H1 (cell line): ENCODE data around the gene HK1. TPM values are rescaled to one million over a fixed set of nuclear protein-coding genes. Genes with fewer than 3 reads are reported as not detected.

Experiments
- CTCF ChIA-PET: fragments of 300-600 bp; sonication (Branson Sonifier 250); formaldehyde crosslinking; loops from one replicate; lab custom pipeline; 2021; ENCODE audit not compliant: partially characterized antibody; lab: Charles Lee
- POLR2A ChIA-PET: fragments of 300-600 bp; sonication (Branson Sonifier 250); formaldehyde crosslinking; loops from one replicate; lab custom pipeline; 2021; ENCODE audit warnings: inconsistent platforms; ENCODE audit not compliant: partially characterized antibody; lab: Charles Lee
- DNase-seq, 2 experiments: peaks; one replicate each; pipeline versions ENCODE4 v3.0.0 to v3.0.0-alpha.2; 2010 to 2022; ENCODE audit warnings: low spot score in 2 of 2, low read depth in 1 of 2, mixed read lengths in 1 of 2
- FAIRE-seq: peaks from 2 replicates; lab custom pipeline; 2011; peaks lifted over from hg19 to GRCh38; lab: Jason Lieb, UNC
- H2AFZ ChIP-seq: 2 replicates; pipeline ENCODE4 v1.8.1; 2012; ENCODE audit warnings: low read length, inconsistent platforms
- H2AK5ac ChIP-seq: 2 replicates; pipeline ENCODE4 v1.6.1; 2013; ENCODE audit warnings: low read depth, low read length
- H2BK120ac ChIP-seq: replicated peaks from 2 replicates; pipeline ENCODE3; 2013; ENCODE audit warnings: low read depth, low read length, inconsistent platforms
- H2BK12ac ChIP-seq: 2 replicates; pipeline ENCODE4 v1.6.1; 2013; ENCODE audit warnings: low read depth, low read length
- H2BK15ac ChIP-seq: 2 replicates; pipeline ENCODE4 v1.6.1; 2013; ENCODE audit warnings: low read length
- H2BK20ac ChIP-seq: 2 replicates; pipeline ENCODE4 v1.6.1; 2013; ENCODE audit warnings: low read length
- H2BK5ac ChIP-seq: 2 replicates; pipeline ENCODE4 v1.6.1; 2013; ENCODE audit warnings: low read depth, low read length
- H3K14ac ChIP-seq: 2 replicates; pipeline ENCODE4 v1.6.1; 2013; ENCODE audit warnings: inconsistent platforms; ENCODE audit not compliant: insufficient read length
- H3K18ac ChIP-seq: 2 replicates; pipeline ENCODE4 v1.6.1; 2013; ENCODE audit warnings: low read length; ENCODE audit errors: extremely low read depth
- H3K23ac ChIP-seq: 2 replicates; pipeline ENCODE4 v1.6.1; 2013; ENCODE audit warnings: inconsistent platforms; ENCODE audit not compliant: insufficient read length
- H3K23me2 ChIP-seq: 2 replicates; pipeline ENCODE4 v1.6.1; 2013; ENCODE audit warnings: low read depth, low read length
- H3K27ac ChIP-seq: 2 replicates; pipeline ENCODE4 v1.6.1; 2011; ENCODE audit warnings: low read depth, low read length, inconsistent platforms
- H3K27me3 ChIP-seq, 4 experiments: replicated peaks in 1 of 4; 1 replicate in 1 of 4; 2 replicates in 3 of 4; pipeline versions ENCODE4 v1.6.1 to v1.8.1; 2011 to 2013; ENCODE audit warnings: low read length in 3 of 4, mild to moderate bottlenecking in 3 of 4, inconsistent platforms in 2 of 4, mixed read lengths in 2 of 4, moderate library complexity in 1 of 4; ENCODE audit not compliant: control insufficient read depth in 3 of 4, insufficient read depth in 3 of 4; ENCODE audit errors: extremely low read depth in 1 of 4
- H3K36me3 ChIP-seq, 4 experiments: 2 replicates each; pipeline versions ENCODE4 v1.6.1 to v1.8.1; 2011 to 2013; ENCODE audit warnings: mild to moderate bottlenecking in 4 of 4, low read length in 3 of 4, moderate library complexity in 2 of 4, control low read depth in 1 of 4, inconsistent platforms in 1 of 4; ENCODE audit not compliant: insufficient read depth in 4 of 4, control insufficient read depth in 2 of 4
- H3K4ac ChIP-seq: replicated peaks from 2 replicates; pipeline ENCODE3; 2013; ENCODE audit warnings: low read length, low read depth, mixed read lengths, inconsistent platforms; ENCODE audit not compliant: insufficient read length
- H3K4me1 ChIP-seq, 4 experiments: replicated peaks in 1 of 4; 1 replicate in 1 of 4; 2 replicates in 3 of 4; pipeline versions ENCODE4 v1.6.1 to v1.8.1; 2011 to 2013; ENCODE audit warnings: low read length in 3 of 4, inconsistent platforms in 2 of 4, mixed read lengths in 1 of 4; ENCODE audit not compliant: insufficient read depth in 4 of 4, control insufficient read depth in 3 of 4
- H3K4me2 ChIP-seq, 2 experiments: 2 replicates each; pipeline versions ENCODE4 v1.6.1 to v1.8.1; 2011 to 2013; ENCODE audit warnings: low read depth in 2 of 2, low read length in 2 of 2, control low read depth in 1 of 2, inconsistent platforms in 1 of 2, mild to moderate bottlenecking in 1 of 2; ENCODE audit not compliant: insufficient read depth in 1 of 2
- H3K4me3 ChIP-seq, 4 experiments: fragments of 200-600, 300-600 bp in 1 of 4; sonication (generic), shearing (Covaris generic), sonication (Bioruptor Twin) in 1 of 4; 2 replicates each; pipeline versions ENCODE4 v1.5.1 to v1.8.1; 2011 to 2016; ENCODE audit warnings: low read length in 4 of 4, low read depth in 3 of 4, control low read depth in 2 of 4, inconsistent platforms in 2 of 4, mild to moderate bottlenecking in 2 of 4, mixed read lengths in 1 of 4, moderate library complexity in 1 of 4; ENCODE audit not compliant: insufficient read depth in 2 of 4; ENCODE audit errors: extremely low read depth in 1 of 4
- H3K56ac ChIP-seq: replicated peaks from 2 replicates; pipeline ENCODE3; 2013; ENCODE audit warnings: low read depth, mild to moderate bottlenecking, mixed read lengths, low read length, inconsistent platforms; ENCODE audit not compliant: insufficient read length
- H3K79me1 ChIP-seq: 2 replicates; pipeline ENCODE4 v1.6.1; 2013; ENCODE audit warnings: low read depth, low read length, control low read depth
- H3K79me2 ChIP-seq, 2 experiments: 2 replicates each; pipeline versions ENCODE4 v1.6.1 to v1.8.1; 2012 to 2013; ENCODE audit warnings: low read length in 2 of 2, mild to moderate bottlenecking in 2 of 2, inconsistent platforms in 1 of 2; ENCODE audit not compliant: insufficient read depth in 2 of 2, control insufficient read depth in 1 of 2
- H3K9ac ChIP-seq, 4 experiments: replicated peaks in 1 of 4; 1 replicate in 1 of 4; 2 replicates in 3 of 4; pipeline versions ENCODE4 v1.6.1 to v1.8.1; 2011 to 2013; ENCODE audit warnings: low read depth in 3 of 4, low read length in 3 of 4, control low read depth in 2 of 4, mild to moderate bottlenecking in 2 of 4, moderate library complexity in 2 of 4, inconsistent platforms in 1 of 4; ENCODE audit errors: extremely low read depth in 1 of 4
- H3K9me3 ChIP-seq, 2 experiments: 2 replicates each; pipeline versions ENCODE4 v1.6.1 to v1.8.1; 2012 to 2013; ENCODE audit warnings: mild to moderate bottlenecking in 2 of 2, moderate library complexity in 2 of 2, control low read depth in 1 of 2, inconsistent platforms in 1 of 2, low read depth in 1 of 2, low read length in 1 of 2, mixed read lengths in 1 of 2; ENCODE audit not compliant: insufficient read depth in 2 of 2
- H4K20me1 ChIP-seq, 2 experiments: replicated peaks in 1 of 2; 2 replicates each; pipeline versions ENCODE3 to v1.8.1; 2011 to 2013; ENCODE audit warnings: inconsistent platforms in 2 of 2, low read length in 2 of 2, mild to moderate bottlenecking in 1 of 2; ENCODE audit not compliant: insufficient read depth in 2 of 2, control insufficient read depth in 1 of 2
- H4K5ac ChIP-seq: 2 replicates; pipeline ENCODE4 v1.6.1; 2013; ENCODE audit warnings: low read length, low read depth, mixed read lengths, inconsistent platforms; ENCODE audit not compliant: insufficient read length
- H4K8ac ChIP-seq: 2 replicates; pipeline ENCODE4 v1.8.0; 2013; ENCODE audit warnings: mild to moderate bottlenecking, moderate library complexity, low read length, inconsistent platforms; ENCODE audit not compliant: insufficient read depth; ENCODE audit errors: extremely low read depth
- H4K91ac ChIP-seq: replicated peaks from 2 replicates; pipeline ENCODE3; 2013; ENCODE audit warnings: low read length, mixed read lengths, inconsistent platforms; ENCODE audit not compliant: insufficient read length
- ASH2L ChIP-seq: fragments of 200-600, 300-600 bp; sonication (generic); IDR thresholded peaks from one replicate; pipeline ENCODE4 v1.7.1; 2017; ENCODE audit warnings: low read length
- FOSL1 ChIP-seq: IDR thresholded peaks from 2 replicates; pipeline ENCODE4 v1.6.1; 2011; ENCODE audit warnings: mild to moderate bottlenecking, low read depth, low read length, moderate library complexity; ENCODE audit not compliant: insufficient read depth
- JUN ChIP-seq: IDR thresholded peaks from 2 replicates; pipeline ENCODE4 v1.6.1; 2011; ENCODE audit warnings: low read depth, mild to moderate bottlenecking, improper control_type of control experiment, low read length
- NRF1 ChIP-seq: IDR thresholded peaks from 2 replicates; pipeline ENCODE4 v1.6.1; 2011; ENCODE audit warnings: mild to moderate bottlenecking, low read depth, low read length, improper control_type of control experiment
- POLR2A ChIP-seq, 2 experiments: IDR thresholded peaks; 1 replicate in 1 of 2; 2 replicates in 1 of 2; pipeline ENCODE4 v1.6.1; 2011; ENCODE audit warnings: low read depth in 2 of 2, low read length in 2 of 2, mild to moderate bottlenecking in 2 of 2; ENCODE audit errors: control extremely low read depth in 1 of 2
- SIRT6 ChIP-seq: IDR thresholded peaks from one replicate; pipeline ENCODE4 v1.7.1; 2012; ENCODE audit warnings: low read length, inconsistent platforms
- TAF7 ChIP-seq: optimal IDR thresholded peaks from 2 replicates; pipeline ENCODE3; 2011; ENCODE audit warnings: low read depth, mild to moderate bottlenecking, inconsistent platforms, low read length, moderate library complexity, borderline replicate concordance
- TCF12 ChIP-seq: IDR thresholded peaks from 2 replicates; pipeline ENCODE4 v1.6.1; 2011; ENCODE audit warnings: low read depth, mild to moderate bottlenecking, low read length
- WGBS, 2 experiments: shearing (Covaris generic) in 1 of 2; methylation state at CpG; one replicate each; pipeline versions ENCODE4 v1.1.6 to v1.1.7; 2013 to 2015; ENCODE audit warnings: low lambda C conversion rate in 2 of 2, mixed read lengths in 2 of 2, inconsistent platforms in 1 of 2, low coverage in 1 of 2, missing lambda C conversion rate in 1 of 2; ENCODE audit not compliant: insufficient replicate concordance in 2 of 2, insufficient coverage in 1 of 2, insufficient read length in 1 of 2; ENCODE audit errors: extremely low coverage in 1 of 2, missing lambda C conversion rate in 1 of 2; 5-methylcytosine and 5-hydroxymethylcytosine counted together
- polyA plus RNA-seq, 7 experiments: library from polyadenylated mRNA; depleted of rRNA in 3 of 7; stranded (reverse) in 5 of 7; unstranded in 2 of 7; fragments of >200 nt in 5 of 7; fragments of 200-250 nt in 2 of 7; gene quantifications; 1 replicate in 5 of 7; 2 replicates in 1 of 7; 4 replicates in 1 of 7; pipeline versions ENCODE4 v1.2.1 to v1.2.3, GENCODE V29; 2011 to 2013; ENCODE audit warnings: missing spikeins in 2 of 7, mixed read lengths in 2 of 7
- total RNA-seq: library from RNA; stranded (reverse); fragmentation: NEBNext Ultra II Directional; extraction: Animal tissue kit (Norgen Biotek cat#: 25700); gene quantifications from 2 replicates; pipeline ENCODE4 v1.2.1, GENCODE V29; 2021

The HK1 gene
- total and polyA plus RNA-seq, 2 of the 8 experiments (the other 6 are each of a cell fraction or from before 2014, with no cell fraction given), result 55.8 to 247 TPM

GRCh38 chr10:69275444-69275843, 2.9 kb upstream of the HK1 start:
- Histone ChIP-seq H2AK5ac (no peak overlapping the region), H2BK12ac (no peak overlapping the region), H3K27ac (no peak overlapping the region), H3K4ac (no peak overlapping the region), H2BK15ac (no peak overlapping the region), H3K9me3 (no peaks in the 10 kb centered on the region), H3K79me1 (no peaks in the 10 kb centered on the region), H3K27me3 (peaks cover 0 to 3% (median 0%) of the 10 kb centered on the region in 4 experiments; a peak in 1 of 7 replicates), H3K36me3 (no peaks in the 10 kb centered on the region), H3K9ac (no peak overlapping the region), H3K79me2 (no peaks in the 10 kb centered on the region), H4K8ac (no peak overlapping the region), H3K23ac (no peak overlapping the region), H4K20me1 (no peaks in the 10 kb centered on the region), H2BK120ac (no peak overlapping the region), H4K5ac (no peak overlapping the region), H3K56ac (no peak overlapping the region), H3K23me2 (no peaks in the 10 kb centered on the region), H2BK20ac (no peak overlapping the region), H2BK5ac (no peak overlapping the region), H3K4me1 (peaks cover 0 to 5% (median 0%) of the 10 kb centered on the region in 4 experiments; a peak in 3 of 7 replicates), H2AFZ (no peak overlapping the region), H3K4me2 (no peak overlapping the region), H3K4me3 (no peak overlapping the region), H3K14ac (no peak overlapping the region), H3K18ac (no peak overlapping the region), H4K91ac (no peak overlapping the region)
- POLR2A ChIA-PET, result interaction anchor here (1.1 kb wide), 1 partner anchor 20 kb away, joined by 3 read pairs; no protein-coding TSS in a partner anchor
- WGBS, 2 experiments, result 86% methylated on average over 1 of the region's 1 CpG; no CpG with 5 or more reads in 1 of the 2 experiments
- FAIRE-seq, result no peak
- no peak for DNase-seq
- CTCF ChIA-PET, result interaction anchor here (1.2 kb wide), 1 partner anchor 13 kb away, joined by 5 read pairs; no protein-coding TSS in a partner anchor
- no peak for TF ChIP-seq TAF7
- no peak for TF ChIP-seq TCF12
- no peak for TF ChIP-seq ASH2L
- no peak for TF ChIP-seq JUN
- no peak for TF ChIP-seq FOSL1
- no peak for TF ChIP-seq NRF1
- TF ChIP-seq POLR2A (IDR thresholded peaks at IDR 0.05; ENCODE audit: control extremely low read depth in 1 of 2, low read depth in 2 of 2, low read length in 2 of 2), result no peak
- no peak for TF ChIP-seq SIRT6
